Neuronal stem cell (in vitro differentiated cells): ENCODE measurements around the gene MOCS3.

Source experiments
- DNase-seq: peaks from one replicate; pipeline ENCODE4 v3.0.0-alpha.2; 2013; ENCODE audit warnings: low spot score
- H2AFZ ChIP-seq: one replicate; pipeline ENCODE4 v1.6.1; 2013; ENCODE audit warnings: mild to moderate bottlenecking, low read length, inconsistent platforms
- H2AK5ac ChIP-seq: 2 replicates; pipeline ENCODE4 v1.6.1; 2013; ENCODE audit warnings: low read depth, mild to moderate bottlenecking, inconsistent platforms, low read length, moderate library complexity, mixed read lengths
- H2BK120ac ChIP-seq: 2 replicates; pipeline ENCODE4 v1.6.1; 2013; ENCODE audit warnings: low read depth, mild to moderate bottlenecking, inconsistent platforms, low read length, moderate library complexity, mixed read lengths
- H2BK12ac ChIP-seq: one replicate; pipeline ENCODE4 v1.6.1; 2013; ENCODE audit warnings: low read length, inconsistent platforms
- H2BK15ac ChIP-seq: 2 replicates; pipeline ENCODE4 v1.6.1; 2013; ENCODE audit warnings: mild to moderate bottlenecking, low read length, inconsistent platforms, mixed read lengths
- H2BK5ac ChIP-seq: one replicate; pipeline ENCODE4 v1.6.1; 2013; ENCODE audit warnings: inconsistent platforms, mild to moderate bottlenecking, low read length, moderate library complexity
- H3K14ac ChIP-seq: one replicate; pipeline ENCODE4 v1.6.1; 2013; ENCODE audit warnings: low read length, inconsistent platforms
- H3K18ac ChIP-seq: 2 replicates; pipeline ENCODE4 v1.6.1; 2013; ENCODE audit warnings: low read length, inconsistent platforms
- H3K23ac ChIP-seq: 2 replicates; pipeline ENCODE4 v1.6.1; 2013; ENCODE audit warnings: low read depth, mild to moderate bottlenecking, mixed read lengths, low read length, inconsistent platforms; ENCODE audit not compliant: poor library complexity
- H3K27ac ChIP-seq: replicated peaks from 3 replicates; pipeline ENCODE4 v1.5.1; 2013; ENCODE audit warnings: low read length, inconsistent platforms
- H3K27me3 ChIP-seq, 3 experiments: 2 replicates each; pipeline ENCODE4 v1.6.1; 2013; ENCODE audit warnings: low read length in 3 of 3, mild to moderate bottlenecking in 2 of 3, inconsistent platforms in 1 of 3, low read depth in 1 of 3, mixed read lengths in 1 of 3, moderate library complexity in 1 of 3; ENCODE audit not compliant: control insufficient read depth in 3 of 3, insufficient read depth in 3 of 3
- H3K36me3 ChIP-seq, 2 donors: replicated peaks in 1 of 2; 2 replicates each; pipeline ENCODE4 v1.6.1; 2013; ENCODE audit warnings: low read length in 2 of 2; ENCODE audit not compliant: control insufficient read depth in 2 of 2, insufficient read depth in 2 of 2
- H3K4ac ChIP-seq: 2 replicates; pipeline ENCODE4 v1.6.1; 2013; ENCODE audit warnings: inconsistent platforms, mild to moderate bottlenecking, low read length, moderate library complexity
- H3K4me1 ChIP-seq, 2 donors: 1 replicate in 1 of 2; 2 replicates in 1 of 2; pipeline ENCODE4 v1.6.1; 2013; ENCODE audit warnings: low read length in 2 of 2, low read depth in 1 of 2; ENCODE audit not compliant: control insufficient read depth in 2 of 2, insufficient read depth in 1 of 2
- H3K4me2 ChIP-seq: one replicate; pipeline ENCODE4 v1.6.1; 2013; ENCODE audit warnings: mild to moderate bottlenecking, low read length, inconsistent platforms; ENCODE audit not compliant: insufficient read depth, poor library complexity, severe bottlenecking
- H3K4me3 ChIP-seq, 2 donors: 2 replicates each; pipeline ENCODE4 v1.5.1; 2013; ENCODE audit warnings: low read length in 2 of 2, mild to moderate bottlenecking in 2 of 2, inconsistent platforms in 1 of 2, moderate library complexity in 1 of 2
- H3K79me1 ChIP-seq: one replicate; pipeline ENCODE4 v1.6.1; 2013; ENCODE audit warnings: low read depth, mild to moderate bottlenecking, inconsistent platforms, low read length, moderate library complexity
- H3K9ac ChIP-seq: one replicate; pipeline ENCODE4 v1.6.1; 2013; ENCODE audit warnings: mild to moderate bottlenecking, low read depth, low read length, inconsistent platforms; ENCODE audit not compliant: poor library complexity
- H3K9me3 ChIP-seq, 2 donors: replicated peaks in 1 of 2; 2 replicates each; pipeline versions ENCODE3 to v1.6.1; 2013; ENCODE audit warnings: low read length in 2 of 2, mild to moderate bottlenecking in 2 of 2, inconsistent platforms in 1 of 2, low read depth in 1 of 2, mixed read lengths in 1 of 2, moderate library complexity in 1 of 2; ENCODE audit not compliant: control insufficient read depth in 2 of 2, insufficient read depth in 1 of 2
- H4K8ac ChIP-seq: one replicate; pipeline ENCODE4 v1.6.1; 2013; ENCODE audit warnings: low read depth, mild to moderate bottlenecking, inconsistent platforms, low read length, moderate library complexity
- H4K91ac ChIP-seq: one replicate; pipeline ENCODE4 v1.6.1; 2013; ENCODE audit warnings: low read length, low read depth, mild to moderate bottlenecking, inconsistent platforms; ENCODE audit not compliant: poor library complexity
- WGBS, 2 donors: extraction: QIAGEN DNeasy Blood & Tissue Kit; methylation state at CpG; one replicate each; pipeline ENCODE4 v1.1.7; 2013; ENCODE audit warnings: missing lambda C conversion rate in 2 of 2, mixed read lengths in 1 of 2; ENCODE audit not compliant: insufficient read length in 2 of 2, insufficient replicate concordance in 1 of 2; ENCODE audit errors: extremely low coverage in 2 of 2; 5-methylcytosine and 5-hydroxymethylcytosine counted together

Gene MOCS3

DNA sequence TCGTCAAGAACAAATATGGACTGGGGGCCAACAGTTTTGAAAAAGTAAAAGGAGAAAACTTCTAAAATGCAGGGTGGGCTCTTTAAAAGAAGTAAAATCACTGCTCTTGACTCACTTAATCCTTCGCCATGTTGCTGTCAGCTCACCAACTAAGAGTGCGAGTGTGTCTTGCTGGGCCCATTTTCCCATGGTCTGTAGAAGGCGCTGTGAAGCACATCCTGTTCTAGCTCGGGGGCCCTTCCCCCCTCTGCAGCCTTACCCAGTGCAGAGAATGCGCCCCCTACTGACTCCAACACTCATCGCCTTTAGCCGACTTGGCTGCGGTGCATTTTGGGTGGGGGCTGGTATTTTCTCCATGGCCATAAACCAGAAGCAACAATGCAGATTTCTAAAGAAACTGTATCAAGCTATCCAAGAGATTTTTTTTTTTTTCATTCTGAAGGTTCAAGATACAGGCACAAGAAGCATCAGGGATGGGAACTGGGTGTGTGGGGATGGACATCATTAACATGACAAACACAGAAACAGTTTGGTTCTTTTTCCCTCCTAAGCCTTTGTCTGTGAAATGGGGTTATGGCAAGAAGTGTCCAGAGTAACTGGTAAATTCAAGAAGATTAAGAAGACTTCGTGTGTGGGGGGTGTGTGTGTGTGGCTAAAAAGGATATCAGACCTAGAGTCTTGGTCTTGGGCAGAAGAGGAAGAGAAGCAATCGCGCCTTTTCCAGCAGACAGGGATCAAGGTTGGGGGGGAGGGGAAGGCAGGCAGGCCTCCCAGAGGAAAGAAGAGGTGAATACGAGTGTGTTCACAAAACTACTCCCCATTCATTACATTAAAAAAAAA is 29.1 kb upstream of the MOCS3 start:
- H3K9ac ChIP-seq, result no peak overlapping the region
- H2AFZ ChIP-seq, result no peak overlapping the region
- H2BK120ac ChIP-seq, result peak overlapping the region; percentile 96
- no peak overlapping the region for H3K18ac ChIP-seq
- no peak overlapping the region for H3K23ac ChIP-seq
- peak overlapping the region; percentile 88 to 93 for H3K4me3 ChIP-seq
- no peak overlapping the region for H2BK15ac ChIP-seq
- H2AK5ac ChIP-seq, result peak overlapping the region; percentile 100
- H3K27me3 ChIP-seq, result no peaks in the 10 kb centered on the region
- H3K14ac ChIP-seq, result no peak overlapping the region
- peaks cover 13 to 78% of the 10 kb centered on the region in 2 donors for H3K36me3 ChIP-seq
- H2BK12ac ChIP-seq, result no peak overlapping the region
- no peak overlapping the region for H4K8ac ChIP-seq
- peak overlapping the region; percentile 100 for H3K27ac ChIP-seq
- H2BK5ac ChIP-seq, result peak overlapping the region; percentile 95
- DNase-seq, result peak; percentile 92
- peaks cover 6% of the 10 kb centered on the region for H3K79me1 ChIP-seq
- no CpG with 5 or more reads among the region's 13 CpGs for WGBS, 2 donors
- peak overlapping the region; percentile 69 for H3K4me2 ChIP-seq
- H3K9me3 ChIP-seq, result no peaks in the 10 kb centered on the region
- H4K91ac ChIP-seq, result no peak overlapping the region
- no peak overlapping the region for H3K4ac ChIP-seq
- H3K4me1 ChIP-seq, result peaks cover 6 to 11% of the 10 kb centered on the region in 2 donors

DNA sequence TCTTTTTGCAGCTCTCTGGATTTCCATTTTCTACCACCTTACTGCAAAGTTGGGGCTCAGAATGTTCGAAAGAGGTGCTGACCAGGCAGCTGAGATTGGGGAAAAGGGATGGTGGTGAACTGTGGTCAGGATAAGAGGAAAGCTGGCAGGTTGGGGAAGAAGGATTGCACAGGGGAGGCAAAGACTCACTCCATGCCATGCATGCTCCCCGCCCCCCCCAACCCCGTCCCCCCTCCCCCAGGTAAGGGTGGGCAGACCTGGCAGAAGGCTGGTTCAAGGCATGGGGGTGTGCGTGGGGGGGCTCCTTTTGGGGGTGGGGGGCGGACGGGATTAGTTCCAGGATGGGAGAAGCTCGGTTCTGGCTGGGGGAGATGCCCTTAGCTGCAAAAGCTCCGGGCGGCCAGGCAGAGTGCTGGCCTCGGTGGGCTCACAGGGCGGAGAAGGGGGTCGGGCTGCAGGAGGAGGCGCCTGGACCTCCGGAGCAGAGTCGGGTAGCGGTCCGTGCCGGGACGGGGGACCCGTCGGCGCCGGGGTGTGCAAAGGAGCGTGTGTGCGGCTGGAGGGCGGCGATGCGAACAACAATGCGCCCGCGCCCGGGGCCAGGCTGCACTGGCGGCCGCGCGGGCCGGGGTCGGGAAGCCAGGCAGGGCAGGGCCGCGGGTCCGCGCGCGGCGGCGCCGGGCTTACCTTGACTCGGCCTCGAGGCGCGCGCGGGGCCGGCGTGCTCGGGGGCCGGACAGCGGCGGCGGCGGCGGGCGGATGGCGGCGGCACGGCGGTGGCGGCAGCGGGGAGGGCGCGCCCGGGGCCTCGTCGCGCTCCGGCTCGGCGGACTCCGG is 28.3 kb upstream of the MOCS3 start:
- peak overlapping the region; percentile 95 for H2BK5ac ChIP-seq
- peak overlapping the region; percentile 100 for H3K18ac ChIP-seq
- peak overlapping the region; percentile 97 for H3K23ac ChIP-seq
- peak; percentile 24 for DNase-seq
- H3K4ac ChIP-seq, result peak overlapping the region; percentile 98
- peak overlapping the region; percentile 93 to 98 for H3K4me3 ChIP-seq
- no peaks in the 10 kb centered on the region for H3K27me3 ChIP-seq
- peak overlapping the region; percentile 100 for H2AK5ac ChIP-seq
- H3K4me2 ChIP-seq, result peak overlapping the region; percentile 69
- H3K9ac ChIP-seq, result peak overlapping the region; percentile 100
- peak overlapping the region; percentile 37 for H2BK15ac ChIP-seq
- peak overlapping the region; percentile 96 for H2BK120ac ChIP-seq
- H2BK12ac ChIP-seq, result no peak overlapping the region
- peak overlapping the region; percentile 92 for H4K8ac ChIP-seq
- no CpG with 5 or more reads among the region's 79 CpGs for WGBS, 2 donors
- peaks cover 6% of the 10 kb centered on the region for H3K79me1 ChIP-seq
- H3K27ac ChIP-seq, result peak overlapping the region; percentile 100
- peaks cover 12 to 78% of the 10 kb centered on the region in 2 donors for H3K36me3 ChIP-seq
- H3K14ac ChIP-seq, result peak overlapping the region; percentile 100
- H3K9me3 ChIP-seq, result no peaks in the 10 kb centered on the region
- peak overlapping the region; percentile 53 for H4K91ac ChIP-seq
- H3K4me1 ChIP-seq, result peaks cover 6 to 11% of the 10 kb centered on the region in 2 donors
- no peak overlapping the region for H2AFZ ChIP-seq

GRCh38 chr20:50930976-50931305 is 27.7 kb upstream of the MOCS3 start:
- Histone ChIP-seq H3K79me1 (peaks cover 6% of the 10 kb centered on the region), H3K18ac (peak overlapping the region; percentile 99), H4K8ac (peak overlapping the region; percentile 82), H3K36me3 (peaks cover 9 to 78% of the 10 kb centered on the region in 2 donors), H2BK5ac (peak overlapping the region; percentile 95), H3K4me3 (peak overlapping the region; percentile 93 to 98), H3K27me3 (no peaks in the 10 kb centered on the region), H2AK5ac (peak overlapping the region; percentile 100), H3K9me3 (no peaks in the 10 kb centered on the region), H3K4me1 (peaks cover 6 to 11% of the 10 kb centered on the region in 2 donors), H3K4me2 (peak overlapping the region; percentile 57), H3K27ac (peak overlapping the region; percentile 100), H3K9ac (peak overlapping the region; percentile 100), H2BK120ac (peak overlapping the region; percentile 96), H3K23ac (peak overlapping the region; percentile 97), H4K91ac (peak overlapping the region; percentile 92), H3K4ac (peak overlapping the region; percentile 98), H3K14ac (peak overlapping the region; percentile 100), H2AFZ (peak overlapping the region; percentile 92), H2BK12ac (no peak overlapping the region), H2BK15ac (peak overlapping the region; percentile 67)
- WGBS, 2 donors, result no CpG with 5 or more reads among the region's 45 CpGs
- DNase-seq, result no peak
